T-helper 17 cell (primary cell): ENCODE results near the gene NME4. TPM values are rescaled to one million over a fixed set of nuclear protein-coding genes. Genes with fewer than 3 reads are reported as not detected.
"Not testable (repeated sequence)": the region's sequence is repeated elsewhere in the genome, so short reads cannot be mapped to it uniquely, and the experiment has no call there.

Experiments
- ATAC-seq: fragments of 150-1000 bp; cut with Tn5 transposase; 2 replicates; pipeline ENCODE4 v1.10.0; 2021; ENCODE audit warnings: mild to moderate bottlenecking, moderate library complexity
- DNase-seq, 3 donors: peaks; one replicate each; pipeline versions ENCODE4 v3.0.0 to v3.0.0-alpha.2; 2020 to 2021
- H3K9me3 ChIP-seq: one replicate; pipeline ENCODE4 v1.7.0; 2013; ENCODE audit warnings: low read length, mild to moderate bottlenecking; ENCODE audit not compliant: control insufficient read depth, poor library complexity, severe bottlenecking
- H3K27ac Mint-ChIP-seq: one replicate; pipeline ENCODE4 v1.8.0; 2022; ENCODE audit warnings: mild to moderate bottlenecking, moderate library complexity, mixed read lengths
- H3K27me3 Mint-ChIP-seq: one replicate; pipeline ENCODE4 v1.8.0; 2022; ENCODE audit warnings: mixed read lengths
- H3K36me3 Mint-ChIP-seq: one replicate; pipeline ENCODE4 v1.8.0; 2022; ENCODE audit warnings: low read depth, mixed read lengths
- H3K4me1 Mint-ChIP-seq: one replicate; pipeline ENCODE4 v1.8.0; 2022; ENCODE audit warnings: mild to moderate bottlenecking, mixed read lengths
- H3K4me3 Mint-ChIP-seq: one replicate; pipeline ENCODE4 v1.8.0; 2022; ENCODE audit warnings: mild to moderate bottlenecking, moderate library complexity, mixed read lengths
- total RNA-seq, 4 donors: library from RNA in 2 of 4; stranded (reverse) in 2 of 4; gene quantifications; one replicate each; pipeline ENCODE4 v1.2.3 and lab custom pipeline; 2022 to 2026

The NME4 gene
- total RNA-seq, 2 donors from 2014 or later = 31.9 to 39.8 TPM

DNA sequence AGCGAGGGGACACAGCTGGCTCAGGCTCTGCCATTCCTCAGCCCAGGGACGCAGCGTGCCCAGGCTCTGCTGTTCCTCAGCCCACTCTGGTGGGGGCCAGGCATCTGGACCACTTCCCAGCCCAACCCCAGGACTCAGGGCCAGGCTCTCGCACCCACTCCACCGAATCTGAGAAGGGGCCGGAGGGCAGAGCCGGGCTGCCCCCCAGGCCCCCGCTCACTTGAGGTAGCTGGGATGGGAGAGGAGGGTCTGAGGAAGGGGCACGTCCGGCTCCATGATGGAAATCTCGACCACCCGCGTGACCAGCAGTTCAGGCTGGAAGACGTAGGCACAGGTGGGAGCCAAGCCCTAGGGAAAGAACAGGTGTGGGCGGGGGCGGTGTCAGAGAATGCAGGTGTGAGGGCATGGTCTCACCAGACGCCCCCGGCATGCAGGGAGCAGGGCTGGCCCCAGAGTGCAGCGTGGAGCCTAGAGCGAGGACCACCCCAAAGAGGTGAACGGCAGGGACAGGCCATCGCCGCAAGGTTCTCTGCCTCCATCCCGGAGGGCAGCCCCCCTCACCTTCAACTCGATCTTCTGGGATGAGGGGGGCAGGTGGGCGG is 20.1 kb upstream of the NME4 start:
- no peaks in the 10 kb centered on the region for H3K9me3 ChIP-seq
- DNase-seq = no peak
- Mint-ChIP-seq H3K36me3 (peaks cover 4% of the 10 kb centered on the region), H3K4me3 (no peak overlapping the region), H3K27ac (peak overlapping the region; percentile 4), H3K27me3 (no peaks in the 10 kb centered on the region), H3K4me1 (peaks cover 7% of the 10 kb centered on the region)
- no peak for ATAC-seq

DNA sequence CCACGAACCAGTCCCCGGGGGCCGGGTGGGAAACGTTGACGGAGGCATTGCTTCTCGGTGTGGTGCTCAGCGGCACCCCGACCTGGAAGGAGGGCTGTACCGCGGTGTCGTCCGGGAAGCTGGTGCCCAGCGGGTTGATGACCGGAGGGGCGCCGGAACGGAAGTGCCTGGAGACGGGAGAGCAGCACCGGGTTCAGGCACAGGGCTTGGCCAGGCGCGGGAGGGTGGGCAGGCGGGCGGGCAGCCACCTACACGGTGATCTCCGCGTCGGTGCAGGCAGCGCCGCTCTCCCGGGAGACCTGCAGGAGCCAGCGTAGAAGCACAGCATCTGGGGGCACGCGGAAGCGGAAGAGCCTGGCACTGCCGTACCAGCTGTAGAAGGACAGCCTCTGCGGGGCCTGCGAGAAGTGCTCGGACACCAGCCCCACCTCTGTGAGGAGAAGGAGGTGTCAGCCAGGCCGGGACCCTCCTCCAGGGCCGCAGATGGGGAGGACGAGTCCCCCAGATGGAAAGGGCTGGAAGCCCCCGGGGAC is 19.5 kb upstream of the NME4 start:
- ATAC-seq (no peak), DNase-seq (no peak)
- Mint-ChIP-seq H3K4me3 (no peak overlapping the region), H3K27ac (no peak overlapping the region), H3K36me3 (peaks cover 4% of the 10 kb centered on the region), H3K4me1 (peaks cover 6% of the 10 kb centered on the region), H3K27me3 (no peaks in the 10 kb centered on the region)
- H3K9me3 ChIP-seq = no peaks in the 10 kb centered on the region

DNA sequence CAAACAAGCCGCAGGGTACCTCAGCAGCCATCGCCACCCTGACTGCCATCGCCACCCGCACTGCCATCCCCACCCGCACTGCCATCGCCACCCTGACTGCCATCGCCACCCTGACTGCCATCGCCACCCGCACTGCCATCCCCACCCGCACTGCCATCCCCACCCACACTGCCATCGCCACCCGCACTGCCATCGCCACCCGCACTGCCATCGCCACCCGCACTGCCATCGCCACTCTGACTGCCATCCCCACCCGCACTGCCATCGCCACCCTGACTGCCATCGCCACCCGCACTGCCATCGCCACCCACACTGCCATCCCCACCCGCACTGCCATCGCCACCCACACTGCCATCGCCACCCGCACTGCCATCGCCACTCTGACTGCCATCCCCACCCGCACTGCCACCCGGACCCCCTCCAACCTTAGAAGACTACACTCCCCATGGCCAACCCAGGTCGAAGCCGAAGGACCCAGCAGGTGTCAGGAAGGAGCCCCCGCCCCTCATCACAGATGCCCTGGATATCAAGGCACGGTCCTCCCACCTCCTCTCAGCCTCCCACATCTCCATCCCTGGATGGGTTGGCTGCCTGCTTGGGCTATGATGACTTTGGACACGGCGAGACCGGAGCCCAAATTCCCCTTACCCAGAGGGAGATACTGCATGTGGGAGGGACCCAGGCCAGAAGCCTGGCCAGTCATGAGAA is 18.7 kb upstream of the NME4 start:
- H3K4me3 Mint-ChIP-seq, H3K36me3 Mint-ChIP-seq, H3K4me1 Mint-ChIP-seq: not testable (repeated sequence)

DNA sequence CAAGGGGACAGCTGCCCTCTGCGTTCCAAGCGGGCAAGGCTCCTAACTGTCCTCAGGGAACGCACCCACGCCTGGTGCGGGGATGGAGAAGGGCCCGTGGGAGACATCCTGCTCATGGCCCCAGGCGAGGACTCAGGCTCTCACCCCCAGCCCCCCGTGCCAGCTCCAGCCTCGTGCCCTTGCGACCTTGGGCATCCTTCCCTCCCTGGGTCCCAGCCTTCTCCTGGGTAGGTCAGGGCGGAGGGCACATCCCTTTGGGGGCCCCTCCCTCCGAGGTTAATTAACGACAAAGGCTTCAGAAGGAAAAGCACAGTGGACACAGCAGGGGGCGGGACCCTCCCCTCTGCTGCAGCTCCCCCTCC is 18.2 kb upstream of the NME4 start:
- Mint-ChIP-seq H3K27me3 (no peaks in the 10 kb centered on the region), H3K36me3 (peaks cover 4% of the 10 kb centered on the region), H3K4me3 (peak overlapping the region; percentile 92), H3K27ac (peak overlapping the region; percentile 92), H3K4me1 (peaks cover 12% of the 10 kb centered on the region)
- DNase-seq (no peak), ATAC-seq (no peak)
- no peaks in the 10 kb centered on the region for H3K9me3 ChIP-seq

More for the DNA sequence above, 18.7 kb upstream of the NME4 start:
- H3K9me3 ChIP-seq, ATAC-seq, H3K27ac Mint-ChIP-seq, H3K27me3 Mint-ChIP-seq, DNase-seq: not testable (repeated sequence)

DNA sequence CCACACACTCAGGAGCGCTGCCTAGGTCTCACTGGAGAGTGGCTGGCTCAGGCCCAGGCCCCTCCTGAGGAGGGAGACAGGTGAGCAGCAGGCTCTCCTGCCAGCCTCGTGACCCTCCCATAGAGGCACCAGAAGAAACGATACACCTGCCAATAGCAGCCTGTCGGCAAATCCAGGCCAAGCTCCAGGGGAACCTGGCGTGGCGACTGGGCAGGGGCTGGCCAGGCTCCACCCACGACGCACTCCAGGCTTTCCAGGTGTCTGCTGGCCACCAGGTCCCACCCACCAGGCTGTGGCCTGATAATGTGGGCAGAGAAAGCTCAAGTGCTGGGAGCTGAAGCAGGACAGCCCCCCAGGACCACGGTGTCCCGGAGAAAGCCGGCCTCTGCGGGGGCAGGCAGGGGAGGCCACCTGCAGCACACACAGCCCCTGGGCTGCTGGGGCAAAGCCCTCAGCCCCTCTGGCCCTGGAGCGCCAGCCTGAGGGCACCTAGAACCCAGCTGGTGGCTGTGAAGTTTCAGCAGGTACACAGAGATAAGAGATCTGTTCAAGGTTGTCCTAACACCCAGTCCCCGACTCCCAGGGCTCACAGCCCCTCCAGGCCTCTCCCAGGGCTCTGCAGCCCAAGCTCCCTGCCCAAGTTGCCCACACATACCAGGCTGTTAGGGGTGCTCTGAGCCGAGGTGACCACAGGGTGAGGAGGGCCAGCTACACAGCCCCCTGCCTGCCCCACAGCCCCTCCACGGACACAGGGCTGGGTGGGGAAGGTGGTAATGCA is 17.6 kb upstream of the NME4 start:
- no peaks in the 10 kb centered on the region for H3K27me3 Mint-ChIP-seq
- peaks cover 4% of the 10 kb centered on the region for H3K36me3 Mint-ChIP-seq
- H3K27ac Mint-ChIP-seq = peak overlapping the region; percentile 92
- H3K4me3 Mint-ChIP-seq = peak overlapping the region; percentile 92
- H3K4me1 Mint-ChIP-seq = peaks cover 12% of the 10 kb centered on the region
- DNase-seq = no peak
- H3K9me3 ChIP-seq = no peaks in the 10 kb centered on the region
- no peak for ATAC-seq

DNA sequence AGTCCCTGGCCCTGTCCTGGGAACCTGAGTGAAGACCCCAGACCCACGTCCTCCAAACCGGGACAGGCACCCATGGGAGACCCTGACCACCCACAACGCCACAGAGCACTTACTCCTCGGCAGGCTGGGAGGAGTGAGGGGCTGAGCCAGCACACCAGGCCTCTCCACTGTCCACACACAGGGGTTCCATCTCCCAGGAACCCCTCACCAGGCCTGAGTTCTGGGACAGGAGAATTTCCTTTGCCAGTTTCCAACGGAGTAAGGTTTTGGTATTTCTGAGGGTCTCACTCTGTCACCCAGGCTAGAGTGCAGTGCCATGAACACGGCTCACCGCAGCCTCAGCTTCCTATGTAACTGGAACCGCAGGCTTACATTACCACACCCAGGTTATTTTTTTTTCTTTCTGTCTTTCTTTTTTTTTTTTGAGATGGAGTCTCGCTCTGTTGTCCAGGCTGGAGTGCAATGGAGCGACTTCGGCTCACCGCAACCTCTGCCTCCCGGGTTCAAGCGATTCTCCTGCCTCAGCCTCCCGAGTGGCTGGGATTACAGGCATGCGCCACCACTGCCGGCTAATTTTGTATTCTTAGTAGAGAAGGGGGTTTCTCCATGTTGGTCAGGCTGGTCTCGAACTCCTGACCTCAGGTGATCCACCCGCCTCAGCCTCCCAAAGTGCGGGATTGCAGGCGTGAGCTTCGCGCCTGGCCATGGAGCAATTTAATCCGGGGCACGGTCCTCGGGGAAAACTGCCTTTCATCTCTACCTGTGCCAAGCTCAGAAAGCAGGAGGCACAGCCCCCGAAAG is 16.8 kb upstream of the NME4 start:
- Mint-ChIP-seq H3K36me3 (peaks cover 4% of the 10 kb centered on the region), H3K27me3 (no peaks in the 10 kb centered on the region), H3K27ac (peak overlapping the region; percentile 92), H3K4me1 (peaks cover 12% of the 10 kb centered on the region), H3K4me3 (peak overlapping the region; percentile 92)
- ATAC-seq (peak; percentile 48), DNase-seq (no peak)
- H3K9me3 ChIP-seq = no peaks in the 10 kb centered on the region

DNA sequence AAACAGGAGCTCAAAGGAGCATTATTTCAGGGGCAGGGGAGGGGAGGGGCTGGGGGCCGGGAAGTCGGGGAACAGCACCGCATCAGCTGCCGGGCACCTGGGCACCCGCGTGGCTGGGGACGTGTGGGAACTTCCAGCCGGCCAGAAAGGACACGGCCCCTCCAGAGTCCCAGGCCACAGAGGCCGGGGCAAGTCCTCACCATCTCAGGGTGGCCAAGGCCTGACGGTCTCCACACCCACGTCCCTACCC is 16.3 kb upstream of the NME4 start:
- no peaks in the 10 kb centered on the region for H3K9me3 ChIP-seq
- ATAC-seq = no peak
- DNase-seq = no peak
- Mint-ChIP-seq H3K36me3 (peaks cover 4% of the 10 kb centered on the region), H3K4me1 (peaks cover 12% of the 10 kb centered on the region), H3K27ac (peak overlapping the region; percentile 92), H3K27me3 (no peaks in the 10 kb centered on the region), H3K4me3 (peak overlapping the region; percentile 92)

DNA sequence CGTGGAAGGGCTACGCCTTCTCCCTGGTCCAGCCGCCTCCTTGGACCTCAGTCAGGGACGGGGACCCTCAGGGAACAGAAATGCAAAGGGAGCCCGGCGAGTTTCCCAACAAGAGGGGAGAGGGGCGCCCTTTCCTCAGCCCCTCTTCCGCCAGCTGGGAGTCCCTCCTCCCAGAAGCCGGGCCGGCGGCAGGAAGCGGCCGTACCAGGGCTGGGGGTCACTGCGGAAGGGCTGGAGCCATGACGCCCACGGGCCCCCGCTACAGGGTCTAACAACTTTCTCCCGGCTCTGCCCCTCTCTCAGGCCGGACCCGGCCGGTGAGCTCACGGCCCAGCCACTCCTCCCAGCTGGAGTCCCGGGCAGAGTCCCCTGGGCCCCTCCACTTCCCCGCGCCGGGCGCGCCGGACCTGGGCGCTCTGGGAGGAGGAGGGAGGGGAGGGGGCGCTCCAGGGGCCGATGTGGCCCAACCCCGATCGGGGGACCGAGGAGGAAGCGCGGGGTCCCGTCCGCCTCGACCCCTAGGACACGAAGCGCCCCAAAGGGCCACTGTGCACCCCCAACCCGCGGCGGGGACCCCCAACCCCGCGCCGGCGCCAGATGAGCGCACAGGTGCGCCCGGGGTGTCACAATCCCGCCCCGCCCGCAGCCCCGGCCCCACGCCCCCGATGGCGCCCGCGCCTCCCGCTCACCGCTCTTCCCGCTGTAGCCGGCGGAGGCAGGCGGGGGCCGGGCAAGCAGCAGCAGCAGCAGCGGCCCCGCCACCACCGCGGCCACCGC is 15.8 kb upstream of the NME4 start:
- Mint-ChIP-seq H3K36me3 (peaks cover 4% of the 10 kb centered on the region), H3K4me3 (peak overlapping the region; percentile 92), H3K27ac (peak overlapping the region; percentile 92), H3K4me1 (peaks cover 13% of the 10 kb centered on the region), H3K27me3 (no peaks in the 10 kb centered on the region)
- DNase-seq = peak in 1 of 3 donors; percentile 40
- ATAC-seq = peak; percentile 44
- no peaks in the 10 kb centered on the region for H3K9me3 ChIP-seq

DNA sequence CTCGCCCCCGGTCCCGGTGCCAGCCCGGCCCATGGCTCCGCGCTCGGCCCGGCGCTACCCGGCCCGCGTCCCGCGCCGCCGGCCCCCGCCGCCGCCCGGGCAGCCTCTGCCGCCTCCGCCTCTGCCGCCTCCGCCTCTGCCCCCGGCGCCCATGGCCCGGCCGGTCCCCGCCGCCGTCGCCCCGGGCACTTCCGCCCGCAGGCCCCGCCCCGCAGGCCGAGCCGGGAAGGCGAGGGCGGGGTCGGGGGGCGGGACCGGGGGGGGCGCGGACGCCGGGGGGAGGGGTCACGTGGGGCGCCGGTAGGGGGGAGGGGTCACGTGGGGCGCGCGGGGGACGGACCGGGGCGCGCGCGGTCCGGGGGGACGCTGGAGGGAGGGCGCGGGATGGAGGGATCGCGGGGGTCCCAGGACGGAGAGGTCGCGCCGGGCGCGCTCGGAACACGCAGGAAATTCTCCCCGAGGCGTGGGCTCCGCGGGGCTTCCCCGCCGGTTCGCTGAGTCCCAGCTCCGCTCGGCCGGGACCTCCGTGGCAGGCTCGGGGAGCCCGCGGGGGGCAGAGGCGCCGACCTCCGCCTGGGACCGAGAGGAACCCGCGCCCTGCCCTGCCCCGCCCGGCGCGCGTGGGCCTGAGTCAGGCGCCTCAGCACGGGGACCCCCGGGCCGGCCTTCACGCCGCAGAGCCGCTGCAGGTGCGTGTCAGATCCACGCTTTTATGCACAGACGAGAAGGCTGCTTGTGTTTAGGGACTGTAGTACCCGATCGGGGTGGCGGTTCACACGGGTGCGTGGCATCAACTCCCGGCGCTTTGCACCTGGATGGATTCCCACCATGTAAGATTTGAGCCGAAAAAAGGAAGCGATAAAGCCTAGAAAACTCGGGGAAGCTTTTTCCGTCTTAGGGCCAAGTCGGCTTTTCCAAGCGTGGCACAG is 14.9 kb upstream of the NME4 start, which contains the start of gene PGAP6:
TSS of gene PGAP6 (minus strand) at position 190 of the 929 bp plus-strand sequence. CDS start at position 33, 157 bp downstream.
- Mint-ChIP-seq H3K36me3 (peaks cover 4% of the 10 kb centered on the region), H3K27me3 (no peaks in the 10 kb centered on the region), H3K4me3 (peak within 1 kb of the TSS; percentile 92), H3K27ac (peak within 1 kb of the TSS; percentile 92), H3K4me1 (peaks cover 14% of the 10 kb centered on the region)
- ATAC-seq (peak; percentile 67), DNase-seq (peak; percentile 46 to 78 (median 67))
- H3K9me3 ChIP-seq = no peaks in the 10 kb centered on the region

DNA sequence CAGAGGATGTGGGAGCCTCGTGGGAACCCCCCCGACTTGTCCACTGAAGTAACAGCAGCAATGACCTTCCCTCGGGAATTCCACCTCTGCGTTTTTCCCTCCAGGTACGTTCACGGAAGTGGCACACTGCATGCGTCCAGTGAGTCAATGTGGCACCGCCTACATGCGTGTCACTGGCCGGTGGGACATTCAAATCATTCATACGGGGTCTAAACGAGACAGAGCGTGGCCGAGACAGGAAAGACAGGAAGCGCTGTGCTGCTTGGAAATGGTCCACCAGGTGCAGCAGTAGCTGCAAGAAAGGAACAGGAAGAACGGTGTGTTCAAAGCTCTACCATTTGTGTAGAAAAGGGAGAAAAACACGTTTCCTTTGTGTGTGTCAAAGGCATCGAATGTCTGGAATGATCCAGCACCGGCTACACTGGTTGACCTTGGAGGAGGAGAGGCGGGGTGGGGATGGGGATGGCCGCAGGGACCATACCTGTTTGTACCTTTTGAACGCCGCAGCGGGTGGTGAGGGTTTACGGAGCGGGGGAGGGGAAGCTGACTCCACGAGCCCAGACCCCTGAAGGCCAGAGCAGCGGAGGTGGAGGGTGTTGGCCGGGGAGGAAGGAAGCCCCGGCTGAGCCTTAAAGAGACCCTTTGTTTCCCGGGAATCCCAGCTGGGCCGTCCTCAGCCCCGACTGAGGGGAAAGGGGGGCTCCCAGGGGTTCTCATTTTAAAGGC is 13.5 kb upstream of the NME4 start:
- Mint-ChIP-seq H3K4me3 (peak overlapping the region; percentile 92), H3K36me3 (peaks cover 4% of the 10 kb centered on the region), H3K4me1 (peaks cover 14% of the 10 kb centered on the region), H3K27me3 (no peaks in the 10 kb centered on the region), H3K27ac (peak overlapping the region; percentile 90)
- DNase-seq = peak in 1 of 3 donors; percentile 44
- peak; percentile 44 for ATAC-seq
- no peaks in the 10 kb centered on the region for H3K9me3 ChIP-seq

DNA sequence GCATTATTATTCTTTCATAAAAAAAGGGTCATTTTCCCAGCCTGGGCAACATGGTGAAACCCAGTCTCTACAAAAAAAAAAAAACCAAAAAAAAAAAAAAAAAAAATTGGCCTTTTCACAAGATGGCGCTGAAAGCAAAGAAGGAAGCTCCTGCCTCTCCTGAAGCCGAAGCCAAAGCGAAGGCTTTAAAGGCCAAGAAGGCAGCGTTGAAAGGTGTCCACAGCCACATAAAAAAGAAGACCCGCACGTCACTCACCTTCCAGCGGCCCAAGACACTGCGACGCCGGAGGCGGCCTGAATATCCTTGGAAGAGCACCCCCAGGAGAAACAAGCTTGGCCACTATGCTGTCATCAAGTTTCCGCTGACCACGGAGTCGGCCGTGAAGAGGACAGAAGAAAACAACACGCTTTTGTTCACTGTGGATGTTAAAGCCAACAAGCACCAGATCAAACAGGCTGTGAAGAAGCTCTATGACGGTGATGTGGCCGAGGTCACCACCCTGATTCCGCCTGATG is 10.3 kb upstream of the NME4 start:
- Mint-ChIP-seq H3K4me1 (peaks cover 8% of the 10 kb centered on the region), H3K27ac (no peak overlapping the region), H3K27me3 (no peaks in the 10 kb centered on the region), H3K36me3 (no peaks in the 10 kb centered on the region), H3K4me3 (no peak overlapping the region)
- no peaks in the 10 kb centered on the region for H3K9me3 ChIP-seq
- DNase-seq (no peak), ATAC-seq (no peak)
